AG09309 (cell line): ENCODE data around the gene FAM13B.

Experiments used
- DNase-seq: peaks from one replicate; pipeline ENCODE4 v3.0.0-alpha.2; 2010; ENCODE audit warnings: low read depth
- H3K4me3 ChIP-seq: 2 replicates; pipeline ENCODE4 v1.5.1; 2011; ENCODE audit warnings: mild to moderate bottlenecking, low read depth, low read length, moderate library complexity; ENCODE audit not compliant: control insufficient read depth
- TF ChIP-seq, protein P1 (sequence below): IDR thresholded peaks from 2 replicates; pipeline ENCODE4 v1.5.1; 2011; ENCODE audit warnings: mild to moderate bottlenecking, low read depth, low read length, inconsistent platforms; ENCODE audit not compliant: insufficient read depth, control insufficient read depth; ENCODE audit errors: missing control alignments

Gene FAM13B

DNA sequence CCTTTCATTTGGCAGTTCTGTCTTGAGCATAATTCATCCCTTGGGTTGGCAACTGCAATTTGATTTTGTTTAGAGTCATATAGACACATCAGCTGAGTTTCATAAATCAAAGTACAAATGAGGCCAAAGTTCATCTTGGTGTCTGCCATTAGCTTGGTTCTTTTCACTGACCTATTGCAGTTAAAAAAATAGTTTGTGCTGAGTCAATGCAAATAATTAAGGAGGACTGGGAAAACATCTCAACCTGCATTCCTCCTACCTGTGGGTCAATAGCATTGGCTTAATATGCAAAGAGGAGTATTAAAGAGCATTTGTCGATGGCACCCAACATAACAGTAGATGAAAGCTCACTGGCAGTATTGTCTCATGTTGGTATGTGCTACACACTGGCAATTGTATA lies 142.0 kb downstream of the FAM13B start:
- TF ChIP-seq, protein P1, sequence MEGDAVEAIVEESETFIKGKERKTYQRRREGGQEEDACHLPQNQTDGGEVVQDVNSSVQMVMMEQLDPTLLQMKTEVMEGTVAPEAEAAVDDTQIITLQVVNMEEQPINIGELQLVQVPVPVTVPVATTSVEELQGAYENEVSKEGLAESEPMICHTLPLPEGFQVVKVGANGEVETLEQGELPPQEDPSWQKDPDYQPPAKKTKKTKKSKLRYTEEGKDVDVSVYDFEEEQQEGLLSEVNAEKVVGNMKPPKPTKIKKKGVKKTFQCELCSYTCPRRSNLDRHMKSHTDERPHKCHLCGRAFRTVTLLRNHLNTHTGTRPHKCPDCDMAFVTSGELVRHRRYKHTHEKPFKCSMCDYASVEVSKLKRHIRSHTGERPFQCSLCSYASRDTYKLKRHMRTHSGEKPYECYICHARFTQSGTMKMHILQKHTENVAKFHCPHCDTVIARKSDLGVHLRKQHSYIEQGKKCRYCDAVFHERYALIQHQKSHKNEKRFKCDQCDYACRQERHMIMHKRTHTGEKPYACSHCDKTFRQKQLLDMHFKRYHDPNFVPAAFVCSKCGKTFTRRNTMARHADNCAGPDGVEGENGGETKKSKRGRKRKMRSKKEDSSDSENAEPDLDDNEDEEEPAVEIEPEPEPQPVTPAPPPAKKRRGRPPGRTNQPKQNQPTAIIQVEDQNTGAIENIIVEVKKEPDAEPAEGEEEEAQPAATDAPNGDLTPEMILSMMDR = no peak
- no peak overlapping the region for H3K4me3 ChIP-seq
- DNase-seq = no peak

DNA sequence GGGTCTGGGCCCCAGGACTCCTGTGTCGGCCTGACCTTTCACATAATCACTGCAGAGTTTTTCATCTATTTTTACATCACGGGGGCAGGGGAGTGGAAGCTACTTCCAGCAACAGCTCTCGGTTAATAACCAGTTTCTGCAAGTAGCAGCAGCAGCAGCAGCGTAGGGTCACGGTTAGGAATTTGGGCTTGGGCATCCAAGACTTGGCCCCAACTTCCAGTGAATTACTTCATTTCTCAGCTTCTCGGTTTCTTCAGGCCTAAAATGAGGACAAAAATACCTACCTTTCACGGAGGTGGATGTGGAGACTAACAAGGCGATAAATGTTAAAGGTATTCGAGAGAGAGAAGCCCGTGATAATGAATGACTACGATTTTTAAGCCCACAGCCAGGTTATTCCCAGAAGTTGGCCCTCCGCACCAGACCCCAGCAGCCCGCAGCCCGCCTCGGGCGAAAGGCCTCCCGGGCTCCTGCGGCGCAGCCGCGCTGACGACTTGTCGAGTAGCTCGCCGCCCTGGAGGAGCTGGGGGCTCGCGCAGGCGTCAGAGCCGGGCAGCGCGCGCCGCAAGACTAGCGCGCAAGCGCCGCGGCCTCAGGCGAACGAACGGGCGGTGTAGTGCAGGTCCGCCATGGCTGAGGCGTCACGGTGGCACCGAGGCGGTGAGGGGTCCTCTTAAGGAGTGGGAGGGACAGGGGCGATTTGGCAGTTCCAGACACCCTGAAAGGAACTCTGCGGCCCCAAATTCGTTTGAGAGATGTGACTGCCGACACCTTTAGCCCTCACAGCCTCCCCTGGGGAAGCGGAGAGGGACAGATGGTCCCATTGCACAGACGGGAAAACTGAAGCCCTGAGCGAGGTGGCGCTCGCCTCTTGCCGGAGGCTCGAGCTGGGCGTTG lies 143.8 kb downstream of the FAM13B start, which contains the start of gene PKD2L2:
Gene PKD2L2, plus strand, starts transcription at position 595 of the 897 bp plus-strand sequence. Its CDS starts 35 bp downstream, at position 630.
- peak within 1 kb of the TSS; percentile 45 for H3K4me3 ChIP-seq
- TF ChIP-seq, protein P1 = no peak
- DNase-seq = peak; percentile 23

DNA sequence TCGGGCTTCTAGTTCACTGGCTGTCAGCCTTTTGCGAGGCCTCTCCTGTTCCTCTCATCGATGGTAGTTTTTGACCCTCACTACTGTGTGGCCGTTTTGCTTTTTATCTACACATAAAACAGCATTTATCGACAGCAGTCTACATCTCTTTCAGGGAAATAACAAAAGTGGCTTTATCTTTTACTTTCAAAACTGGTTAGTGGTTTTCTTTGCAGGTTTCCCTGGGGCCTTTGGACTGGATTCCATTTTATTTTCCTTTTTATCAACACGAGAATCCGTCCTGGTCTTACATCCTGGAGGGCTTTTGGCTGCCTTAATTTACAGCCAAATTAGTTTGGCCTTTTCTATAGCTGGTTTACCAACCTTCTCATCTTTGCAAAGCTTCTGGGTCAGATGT lies 144.4 kb downstream of the FAM13B start:
- TF ChIP-seq, protein P1 = no peak
- no peak overlapping the region for H3K4me3 ChIP-seq
- DNase-seq = no peak
